Ishikawa (cell line): Measurements from ENCODE around the gene CPAMD8.

ENCODE experiments used
- CEBPB ChIP-seq: IDR thresholded peaks from 2 replicates; pipeline ENCODE4 v1.6.1; 2012
- CREB1 ChIP-seq: IDR thresholded peaks from 2 replicates; pipeline ENCODE4 v1.6.1; 2012; ENCODE audit warnings: low read depth
- EGR1 ChIP-seq: IDR thresholded peaks from 2 replicates; pipeline ENCODE4 v1.6.1; 2012
- EP300 ChIP-seq: IDR thresholded peaks from 2 replicates; pipeline ENCODE4 v1.6.1; 2012; ENCODE audit warnings: borderline replicate concordance
- FOXM1 ChIP-seq: IDR thresholded peaks from 2 replicates; pipeline ENCODE4 v1.6.1; 2012; ENCODE audit warnings: low read depth, borderline replicate concordance
- NFIC ChIP-seq: IDR thresholded peaks from 2 replicates; pipeline ENCODE4 v1.6.1; 2012
- RAD21 ChIP-seq: IDR thresholded peaks from 2 replicates; pipeline ENCODE4 v1.6.1; 2012; ENCODE audit warnings: low read depth
- TAF1 ChIP-seq: IDR thresholded peaks from 2 replicates; pipeline ENCODE4 v1.6.1; 2012; ENCODE audit warnings: low read depth, mild to moderate bottlenecking
- TCF12 ChIP-seq: IDR thresholded peaks from 2 replicates; pipeline ENCODE4 v1.6.1; 2012; ENCODE audit warnings: low read depth
- TEAD4 ChIP-seq: IDR thresholded peaks from 2 replicates; pipeline ENCODE4 v1.6.1; 2012
- YY1 ChIP-seq: IDR thresholded peaks from 2 replicates; pipeline ENCODE4 v1.6.1; 2012; ENCODE audit warnings: low read depth
- ZBTB7A ChIP-seq: IDR thresholded peaks from 2 replicates; pipeline ENCODE4 v1.6.1; 2012; ENCODE audit warnings: low read depth
- TF ChIP-seq, protein P1 (sequence below): IDR thresholded peaks from 2 replicates; pipeline ENCODE4 v1.6.1; 2012; ENCODE audit warnings: low read depth, mild to moderate bottlenecking
- TF ChIP-seq, protein P2 (sequence below): IDR thresholded peaks from 2 replicates; pipeline ENCODE4 v1.6.1; 2012
- TF ChIP-seq, protein P3 (sequence below): IDR thresholded peaks from 2 replicates; pipeline ENCODE4 v1.6.1; 2012

The CPAMD8 gene

DNA sequence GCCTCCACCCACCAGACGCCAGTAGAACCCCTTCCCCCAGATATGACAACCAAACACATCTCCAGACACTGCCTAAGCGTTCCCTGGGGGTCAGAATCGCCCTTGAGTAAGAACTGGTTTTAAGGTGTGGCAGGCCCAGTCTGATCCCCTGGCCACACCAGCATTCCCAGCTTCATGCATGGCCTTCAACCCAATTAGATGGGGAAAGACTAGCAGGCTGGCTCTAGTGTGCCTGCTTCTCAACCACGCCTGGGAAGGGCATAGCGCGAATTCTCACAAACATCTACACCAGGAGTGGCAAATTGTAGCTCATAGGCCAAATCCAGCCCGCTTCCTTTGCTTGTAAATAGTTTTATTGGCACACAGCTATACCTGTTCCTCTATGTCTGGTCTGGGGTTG lies 35.1 kb upstream of the CPAMD8 start:
- no peak for TF ChIP-seq TCF12
- TF ChIP-seq, protein P1, sequence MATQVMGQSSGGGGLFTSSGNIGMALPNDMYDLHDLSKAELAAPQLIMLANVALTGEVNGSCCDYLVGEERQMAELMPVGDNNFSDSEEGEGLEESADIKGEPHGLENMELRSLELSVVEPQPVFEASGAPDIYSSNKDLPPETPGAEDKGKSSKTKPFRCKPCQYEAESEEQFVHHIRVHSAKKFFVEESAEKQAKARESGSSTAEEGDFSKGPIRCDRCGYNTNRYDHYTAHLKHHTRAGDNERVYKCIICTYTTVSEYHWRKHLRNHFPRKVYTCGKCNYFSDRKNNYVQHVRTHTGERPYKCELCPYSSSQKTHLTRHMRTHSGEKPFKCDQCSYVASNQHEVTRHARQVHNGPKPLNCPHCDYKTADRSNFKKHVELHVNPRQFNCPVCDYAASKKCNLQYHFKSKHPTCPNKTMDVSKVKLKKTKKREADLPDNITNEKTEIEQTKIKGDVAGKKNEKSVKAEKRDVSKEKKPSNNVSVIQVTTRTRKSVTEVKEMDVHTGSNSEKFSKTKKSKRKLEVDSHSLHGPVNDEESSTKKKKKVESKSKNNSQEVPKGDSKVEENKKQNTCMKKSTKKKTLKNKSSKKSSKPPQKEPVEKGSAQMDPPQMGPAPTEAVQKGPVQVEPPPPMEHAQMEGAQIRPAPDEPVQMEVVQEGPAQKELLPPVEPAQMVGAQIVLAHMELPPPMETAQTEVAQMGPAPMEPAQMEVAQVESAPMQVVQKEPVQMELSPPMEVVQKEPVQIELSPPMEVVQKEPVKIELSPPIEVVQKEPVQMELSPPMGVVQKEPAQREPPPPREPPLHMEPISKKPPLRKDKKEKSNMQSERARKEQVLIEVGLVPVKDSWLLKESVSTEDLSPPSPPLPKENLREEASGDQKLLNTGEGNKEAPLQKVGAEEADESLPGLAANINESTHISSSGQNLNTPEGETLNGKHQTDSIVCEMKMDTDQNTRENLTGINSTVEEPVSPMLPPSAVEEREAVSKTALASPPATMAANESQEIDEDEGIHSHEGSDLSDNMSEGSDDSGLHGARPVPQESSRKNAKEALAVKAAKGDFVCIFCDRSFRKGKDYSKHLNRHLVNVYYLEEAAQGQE: no peak
- no peak for TF ChIP-seq EGR1
- TF ChIP-seq RAD21: no peak
- TF ChIP-seq NFIC: no peak
- TF ChIP-seq, protein P2, sequence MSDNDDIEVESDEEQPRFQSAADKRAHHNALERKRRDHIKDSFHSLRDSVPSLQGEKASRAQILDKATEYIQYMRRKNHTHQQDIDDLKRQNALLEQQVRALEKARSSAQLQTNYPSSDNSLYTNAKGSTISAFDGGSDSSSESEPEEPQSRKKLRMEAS: no peak
- TF ChIP-seq EP300: no peak
- no peak for TF ChIP-seq CEBPB
- TF ChIP-seq ZBTB7A: no peak
- no peak for TF ChIP-seq YY1
- no peak for TF ChIP-seq CREB1
- TF ChIP-seq TAF1: no peak
- TF ChIP-seq, protein P3, sequence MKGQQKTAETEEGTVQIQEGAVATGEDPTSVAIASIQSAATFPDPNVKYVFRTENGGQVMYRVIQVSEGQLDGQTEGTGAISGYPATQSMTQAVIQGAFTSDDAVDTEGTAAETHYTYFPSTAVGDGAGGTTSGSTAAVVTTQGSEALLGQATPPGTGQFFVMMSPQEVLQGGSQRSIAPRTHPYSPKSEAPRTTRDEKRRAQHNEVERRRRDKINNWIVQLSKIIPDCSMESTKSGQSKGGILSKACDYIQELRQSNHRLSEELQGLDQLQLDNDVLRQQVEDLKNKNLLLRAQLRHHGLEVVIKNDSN: no peak
- no peak for TF ChIP-seq TEAD4
- no peak for TF ChIP-seq FOXM1

DNA sequence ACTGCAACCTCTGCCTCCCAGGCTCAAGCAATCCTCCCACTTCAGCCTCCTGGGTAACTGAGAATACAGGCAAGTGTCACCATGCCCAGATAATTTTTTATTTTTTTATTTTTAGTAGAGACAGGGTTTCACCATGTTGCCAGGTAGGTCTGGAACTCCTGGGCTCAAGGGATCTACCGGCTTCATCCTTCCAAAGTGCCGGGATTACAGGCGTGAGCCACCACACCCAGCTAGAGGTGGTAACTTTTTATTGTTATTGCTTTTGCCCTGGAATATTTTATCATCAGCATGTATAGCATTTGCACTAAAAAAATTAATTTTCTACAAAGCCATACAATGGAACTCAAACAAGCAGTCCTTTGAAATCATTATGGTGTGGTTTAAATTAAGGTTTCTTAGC lies 34.6 kb upstream of the CPAMD8 start:
- TF ChIP-seq TCF12: no peak
- TF ChIP-seq TAF1: no peak
- no peak for TF ChIP-seq EP300
- no peak for TF ChIP-seq TEAD4
- no peak for TF ChIP-seq CEBPB
- TF ChIP-seq NFIC: no peak
- TF ChIP-seq RAD21: no peak
- no peak for TF ChIP-seq CREB1
- no peak for TF ChIP-seq YY1
- TF ChIP-seq, protein P2: no peak
- TF ChIP-seq EGR1: no peak
- no peak for TF ChIP-seq FOXM1
- no peak for TF ChIP-seq ZBTB7A

DNA sequence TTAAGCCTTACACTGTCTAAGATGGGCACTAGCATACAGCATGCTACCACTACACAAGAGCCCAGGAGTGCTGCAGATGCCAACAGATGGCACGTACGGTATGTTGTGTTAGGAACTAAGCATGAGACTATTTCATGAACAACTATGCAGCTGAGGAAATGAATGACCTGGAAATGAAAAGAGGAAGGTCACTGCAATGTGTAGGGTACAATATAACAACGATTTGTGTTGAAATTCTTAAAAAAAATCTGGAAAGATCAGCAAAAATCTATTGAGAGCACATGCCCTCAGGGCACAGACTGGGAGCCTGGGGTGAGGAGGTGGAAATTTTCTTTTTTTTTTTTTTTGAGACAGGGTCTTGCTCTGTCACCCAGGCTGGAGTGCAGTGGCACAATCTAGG lies 34.2 kb upstream of the CPAMD8 start:
- TF ChIP-seq, protein P1: no peak
- no peak for TF ChIP-seq RAD21
- no peak for TF ChIP-seq YY1
- TF ChIP-seq TCF12: no peak
- TF ChIP-seq, protein P3: no peak
- no peak for TF ChIP-seq EP300
- no peak for TF ChIP-seq TAF1
- TF ChIP-seq TEAD4: no peak
- TF ChIP-seq CEBPB: no peak
- TF ChIP-seq EGR1: no peak

DNA sequence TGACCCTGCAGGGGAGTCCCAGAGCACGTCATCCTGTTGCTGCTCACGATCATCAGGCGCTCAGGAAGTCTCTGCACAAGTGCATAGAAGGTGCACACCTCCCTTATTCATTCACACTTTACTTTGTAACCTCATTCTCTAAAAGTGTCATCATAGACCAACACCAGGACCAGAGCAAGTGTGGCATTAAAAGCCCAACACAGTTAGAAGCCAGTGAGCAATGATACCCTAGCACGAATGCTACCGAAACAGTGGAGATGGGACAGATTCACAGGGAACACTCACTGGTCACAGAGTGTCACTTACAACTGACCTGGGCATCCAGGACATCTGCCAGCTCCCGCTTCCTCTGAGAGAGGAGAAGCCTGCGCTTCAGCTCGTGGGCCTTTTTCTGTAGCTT lies 31.6 kb upstream of the CPAMD8 start:
- no peak for TF ChIP-seq TCF12
- TF ChIP-seq, protein P3: no peak
- no peak for TF ChIP-seq CREB1
- no peak for TF ChIP-seq RAD21
- TF ChIP-seq ZBTB7A: no peak
- TF ChIP-seq, protein P1: no peak
- TF ChIP-seq YY1: no peak
- TF ChIP-seq EP300: no peak
- TF ChIP-seq CEBPB: no peak
- no peak for TF ChIP-seq TEAD4
